Measurements from ENCODE around the gene ZBTB21.

- TF ChIP-seq EZH2 (IDR thresholded peaks at IDR 0.05; ENCODE audit: insufficient read depth, poor library complexity, severe bottlenecking) (no peak), EZH2phosphoT487 (IDR thresholded peaks at IDR 0.05; ENCODE audit: insufficient read depth, low read depth) (no peak)
These were observed 27.4 kb upstream of the ZBTB21 start for GRCh38 chr21:42037516-42037915.

All from GM23248 (cell line).